Measurements from ENCODE around the gene STRAP. TPM values are rescaled to one million over a fixed set of nuclear protein-coding genes. Genes with fewer than 3 reads are reported as not detected.

The STRAP gene
- total RNA-seq, 2 experiments from 2014 or later, result 75.5 to 79.8 TPM

GRCh38 chr12:15879413-15879812 lies 2.8 kb upstream of the STRAP start:
- peaks cover 2% of the 10 kb centered on the region for H3K27me3 Mint-ChIP-seq
- peaks cover 17% of the 10 kb centered on the region for H3K36me3 Mint-ChIP-seq (ENCODE audit: low read depth)

GRCh38 chr12:15880721-15881120 lies 1.5 kb upstream of the STRAP start:
- ChIA-PET CTCF (no interaction called here), POLR2A (interaction anchor here (3.6 kb wide), 1 partner anchor 30 kb away, joined by 39 read pairs; the partner anchor contains the start of gene DERA)
- peaks cover 32% of the 10 kb centered on the region for H3K4me1 Mint-ChIP-seq
- H3K27ac Mint-ChIP-seq, result no peak overlapping the region
- no peak for DNase-seq
- no peaks in the 10 kb centered on the region for H3K27me3 Mint-ChIP-seq
- H3K9me3 Mint-ChIP-seq, result no peaks in the 10 kb centered on the region
- H3K36me3 Mint-ChIP-seq (ENCODE audit: low read depth), result peaks cover 27% of the 10 kb centered on the region
- H3K4me3 Mint-ChIP-seq, result peak overlapping the region; percentile 22

More at GRCh38 chr12:15879413-15879812, 2.8 kb upstream of the STRAP start:
- Mint-ChIP-seq H3K9me3 (no peaks in the 10 kb centered on the region), H3K4me3 (no peak overlapping the region), H3K4me1 (peaks cover 25% of the 10 kb centered on the region), H3K27ac (no peak overlapping the region)
- ChIA-PET CTCF (no interaction called here), POLR2A (no interaction called here)
- no peak for DNase-seq

DNA sequence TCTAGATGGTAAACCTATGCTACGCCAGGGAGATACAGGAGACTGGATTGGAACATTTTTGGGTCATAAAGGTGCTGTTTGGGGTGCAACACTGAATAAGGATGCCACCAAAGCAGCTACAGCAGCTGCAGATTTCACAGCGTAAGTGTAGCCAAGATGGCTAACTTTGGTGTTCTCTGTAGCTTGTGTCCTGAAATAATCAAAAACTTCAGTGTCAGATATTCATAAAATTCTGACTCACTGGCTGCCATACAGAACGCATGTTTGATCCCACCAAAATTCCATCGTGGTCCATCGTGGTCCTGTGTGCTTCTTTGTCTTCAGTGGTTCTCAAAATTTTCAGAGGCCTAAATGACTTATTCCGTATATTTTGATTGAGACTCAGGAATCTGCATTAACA lies 1.3 kb downstream of the STRAP start:
- no peak for DNase-seq
- peaks cover 51% of the 10 kb centered on the region for H3K36me3 Mint-ChIP-seq (ENCODE audit: low read depth)
- H3K4me3 Mint-ChIP-seq, result peak overlapping the region; percentile 97
- POLR2A ChIA-PET, result interaction anchor here (0.8 to 3.6 kb wide), 10 partner anchors 10 to 349 kb away, joined by 3 to 39 read pairs (median 4); partner anchors contain the start of genes DERA and EPS8
- CTCF ChIA-PET, result interaction anchor here (1.1 to 2.0 kb wide), 5 partner anchors 14 to 299 kb away, joined by 3 to 8 read pairs (median 4); partner anchors contain the start of gene EPS8
- peak overlapping the region; percentile 95 for H3K27ac Mint-ChIP-seq
- no peaks in the 10 kb centered on the region for H3K27me3 Mint-ChIP-seq
- peaks cover 54% of the 10 kb centered on the region for H3K4me1 Mint-ChIP-seq
- no peaks in the 10 kb centered on the region for H3K9me3 Mint-ChIP-seq

DNA sequence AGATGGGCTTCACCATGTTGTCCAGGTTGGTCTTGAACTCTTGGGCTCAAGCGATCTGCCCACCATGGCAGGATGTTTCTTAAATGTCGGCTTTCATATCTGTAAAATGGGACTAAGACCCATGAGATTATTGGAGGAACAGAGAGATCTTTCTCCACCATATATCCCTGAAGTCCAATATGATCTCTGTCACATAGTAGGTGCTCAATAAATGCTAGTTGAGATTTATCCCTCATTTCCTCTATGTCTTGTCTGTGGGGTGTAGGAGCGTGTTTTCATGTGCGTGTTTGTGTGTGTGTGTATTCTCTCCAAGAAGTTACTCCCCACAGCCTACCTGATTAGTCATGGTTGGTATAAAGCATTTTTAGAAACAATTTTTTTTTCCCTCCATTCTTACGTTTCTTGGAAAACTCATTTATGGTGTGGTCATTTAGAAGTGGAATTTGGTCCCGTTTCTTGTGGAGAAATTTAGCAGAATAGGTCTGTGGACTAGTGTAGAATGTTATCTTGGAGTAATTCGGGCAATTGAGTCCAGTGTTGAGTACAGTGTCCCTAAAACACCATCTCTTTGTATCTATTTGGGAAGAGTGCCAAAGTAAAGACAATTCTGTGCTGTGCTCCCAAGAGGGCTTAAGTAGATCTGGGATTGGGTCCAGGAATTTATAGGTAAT lies 4.3 kb downstream of the STRAP start:
- Mint-ChIP-seq H3K36me3 (ENCODE audit: low read depth) (peaks cover 67% of the 10 kb centered on the region), H3K27me3 (no peaks in the 10 kb centered on the region), H3K4me1 (peaks cover 60% of the 10 kb centered on the region), H3K9me3 (no peaks in the 10 kb centered on the region), H3K27ac (no peak overlapping the region), H3K4me3 (no peak overlapping the region)
- no peak for DNase-seq
- POLR2A ChIA-PET, result no interaction called here
- CTCF ChIA-PET, result interaction anchor here (1.5 kb wide), 1 partner anchor 13 kb away, joined by 5 read pairs; no protein-coding TSS in a partner anchor

DNA sequence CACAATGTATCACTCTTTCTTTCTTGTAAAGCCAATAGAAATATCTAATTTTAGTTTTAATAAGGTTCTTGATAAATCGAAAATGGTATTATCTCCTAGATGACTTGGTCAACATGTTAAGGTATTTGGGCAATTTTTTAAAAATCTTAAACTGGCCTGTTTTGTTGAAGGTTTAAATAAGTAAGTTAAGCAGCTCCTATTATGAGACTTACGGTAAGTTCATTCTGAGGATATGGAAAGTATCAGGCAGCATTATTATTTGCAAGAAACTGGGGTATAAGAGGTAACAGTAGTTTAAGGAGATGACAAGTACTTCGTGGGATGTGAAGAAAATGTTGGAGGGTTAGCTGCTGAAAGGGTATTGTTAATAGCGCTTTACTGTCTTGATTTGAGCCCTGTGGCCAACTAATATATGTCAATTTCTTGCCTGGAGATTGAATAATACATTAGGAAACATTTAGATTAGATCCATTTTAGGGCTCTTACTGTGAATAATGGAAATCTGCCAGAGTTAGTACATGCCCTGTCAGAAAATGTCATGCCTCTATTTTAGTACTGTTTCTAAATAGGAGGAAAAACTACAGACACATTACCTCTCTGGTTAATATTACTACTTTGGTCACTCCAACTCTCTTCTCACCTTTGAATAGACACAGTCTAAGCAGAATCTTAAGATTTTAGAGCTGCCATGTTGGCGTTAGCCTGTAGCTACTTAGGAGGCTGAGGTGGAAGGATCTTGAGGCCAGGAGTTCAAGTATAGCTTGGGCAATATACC lies 5.0 kb downstream of the STRAP start:
- no peak for DNase-seq
- Mint-ChIP-seq H3K9me3 (no peaks in the 10 kb centered on the region), H3K4me3 (no peak overlapping the region), H3K27ac (no peak overlapping the region), H3K36me3 (ENCODE audit: low read depth) (peaks cover 68% of the 10 kb centered on the region), H3K27me3 (no peaks in the 10 kb centered on the region), H3K4me1 (peaks cover 57% of the 10 kb centered on the region)
- ChIA-PET CTCF (interaction anchor here (1.5 kb wide), 1 partner anchor 12 kb away, joined by 5 read pairs; no protein-coding TSS in a partner anchor), POLR2A (no interaction called here)

DNA sequence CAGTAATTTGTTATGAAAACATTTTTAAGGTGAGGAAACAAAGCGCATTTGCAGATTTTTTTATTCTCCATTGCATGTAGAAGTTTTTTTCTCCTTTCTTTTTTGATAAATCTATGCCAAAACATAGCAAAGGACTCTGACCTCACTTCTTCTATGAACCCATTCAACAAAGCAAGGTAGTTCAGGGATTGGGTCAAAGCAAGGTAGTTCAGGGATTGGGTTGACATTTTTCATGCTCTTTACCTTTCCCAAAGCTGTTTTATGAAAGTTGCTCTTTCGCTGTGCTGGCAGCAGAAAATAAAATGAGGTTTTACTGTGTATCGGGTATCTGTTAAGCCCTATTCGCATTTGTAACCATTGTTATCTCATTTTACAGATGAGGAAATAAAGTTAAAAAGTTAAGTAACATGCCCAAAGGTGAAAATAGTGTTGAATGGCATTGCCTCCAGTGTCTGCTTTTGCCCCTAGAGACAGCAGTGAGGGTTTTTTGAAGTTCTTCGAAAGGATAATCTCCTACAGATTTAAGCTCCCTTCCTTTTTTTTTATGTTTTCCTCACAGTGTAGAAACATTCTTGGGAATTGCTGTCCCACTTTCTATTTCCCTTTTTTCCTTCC lies 10.6 kb downstream of the STRAP start:
- Mint-ChIP-seq H3K36me3 (ENCODE audit: low read depth) (peaks cover 43% of the 10 kb centered on the region), H3K9me3 (no peaks in the 10 kb centered on the region), H3K27me3 (no peaks in the 10 kb centered on the region), H3K27ac (no peak overlapping the region), H3K4me1 (peaks cover 24% of the 10 kb centered on the region), H3K4me3 (no peak overlapping the region)
- ChIA-PET POLR2A (interaction anchor here (1.8 to 2.8 kb wide), 2 partner anchors 9 to 18 kb away, joined by 5 to 17 read pairs; partner anchors contain the start of genes DERA and STRAP), CTCF (no interaction called here)
- no peak for DNase-seq

DNA sequence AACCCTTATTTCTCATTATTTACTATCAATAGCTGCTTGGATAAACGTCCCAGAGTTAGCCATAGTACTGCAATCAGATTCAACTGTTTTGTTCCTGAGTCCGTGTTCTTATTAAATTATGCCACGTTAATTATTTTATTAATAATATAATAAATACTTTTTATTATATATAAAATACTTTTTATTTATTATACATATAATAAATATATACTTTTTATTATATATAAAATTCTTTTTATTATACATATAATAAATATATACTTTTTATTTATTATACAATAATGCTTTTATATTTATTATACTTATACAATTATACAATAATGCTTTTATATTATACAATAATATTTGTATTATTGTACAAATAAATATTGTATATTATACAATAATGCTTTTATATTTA lies 11.1 kb downstream of the STRAP start:
- H3K27me3 Mint-ChIP-seq, result no peaks in the 10 kb centered on the region
- H3K9me3 Mint-ChIP-seq, result no peaks in the 10 kb centered on the region
- H3K4me1 Mint-ChIP-seq, result peaks cover 22% of the 10 kb centered on the region
- H3K36me3 Mint-ChIP-seq (ENCODE audit: low read depth), result peaks cover 41% of the 10 kb centered on the region
- ChIA-PET CTCF (no interaction called here), POLR2A (interaction anchor here (1.8 to 2.8 kb wide), 2 partner anchors 10 to 18 kb away, joined by 5 to 17 read pairs; partner anchors contain the start of genes DERA and STRAP)
- no peak overlapping the region for H3K27ac Mint-ChIP-seq
- no peak overlapping the region for H3K4me3 Mint-ChIP-seq
- DNase-seq, result no peak

GRCh38 chr12:15896867-15897266 lies 14.7 kb downstream of the STRAP start:
- no peak for DNase-seq
- no peaks in the 10 kb centered on the region for H3K27me3 Mint-ChIP-seq
- H3K4me3 Mint-ChIP-seq, result no peak overlapping the region
- H3K27ac Mint-ChIP-seq, result peak overlapping the region; percentile 10
- no peaks in the 10 kb centered on the region for H3K9me3 Mint-ChIP-seq
- H3K4me1 Mint-ChIP-seq, result peaks cover 12% of the 10 kb centered on the region
- peaks cover 44% of the 10 kb centered on the region for H3K36me3 Mint-ChIP-seq (ENCODE audit: low read depth)
- ChIA-PET CTCF (interaction anchor here (1.5 to 5.3 kb wide), 6 partner anchors 8 to 365 kb away, joined by 3 to 41 read pairs (median 10); partner anchors contain the start of genes DERA and STRAP), POLR2A (interaction anchor here (2.2 to 2.8 kb wide), 2 partner anchors 14 kb away, joined by 13 to 14 read pairs; partner anchors contain the start of genes DERA and STRAP)

- no peaks in the 10 kb centered on the region for H3K9me3 Mint-ChIP-seq
- H3K4me1 Mint-ChIP-seq, result peaks cover 12% of the 10 kb centered on the region
- no peak overlapping the region for H3K27ac Mint-ChIP-seq
- peaks cover 49% of the 10 kb centered on the region for H3K36me3 Mint-ChIP-seq (ENCODE audit: low read depth)
- ChIA-PET POLR2A (interaction anchor here (1.0 to 2.8 kb wide), 3 partner anchors 13 to 327 kb away, joined by 3 to 14 read pairs (median 13); partner anchors contain the start of genes DERA and STRAP), CTCF (interaction anchor here (0.7 to 5.3 kb wide), 9 partner anchors 8 to 365 kb away, joined by 3 to 41 read pairs (median 7); partner anchors contain the start of genes DERA and STRAP)
- DNase-seq, result no peak
- no peak overlapping the region for H3K4me3 Mint-ChIP-seq
- no peaks in the 10 kb centered on the region for H3K27me3 Mint-ChIP-seq
Measured at GRCh38 chr12:15897433-15897832, 15.2 kb downstream of the STRAP start.

GRCh38 chr12:15899282-15899870 lies 17.2 kb downstream of the STRAP start:
- no peaks in the 10 kb centered on the region for H3K27me3 Mint-ChIP-seq
- POLR2A ChIA-PET, result interaction anchor here (2.8 kb wide), 1 partner anchor 11 kb away, joined by 13 read pairs; the partner anchor contains the start of gene DERA
- CTCF ChIA-PET, result interaction anchor here (0.6 to 5.3 kb wide), 9 partner anchors 9 to 315 kb away, joined by 3 to 41 read pairs (median 7); partner anchors contain the start of gene DERA
- H3K4me3 Mint-ChIP-seq, result no peak overlapping the region
- no peak for DNase-seq
- peaks cover 12% of the 10 kb centered on the region for H3K4me1 Mint-ChIP-seq
- peak overlapping the region; percentile 37 for H3K27ac Mint-ChIP-seq
- H3K9me3 Mint-ChIP-seq, result no peaks in the 10 kb centered on the region
- peaks cover 53% of the 10 kb centered on the region for H3K36me3 Mint-ChIP-seq (ENCODE audit: low read depth)

GRCh38 chr12:15904378-15904920 lies 22.3 kb downstream of the STRAP start:
- Mint-ChIP-seq H3K9me3 (no peaks in the 10 kb centered on the region), H3K36me3 (ENCODE audit: low read depth) (peaks cover 35% of the 10 kb centered on the region), H3K4me3 (no peak overlapping the region), H3K27ac (no peak overlapping the region), H3K4me1 (peaks cover under 1% of the 10 kb centered on the region), H3K27me3 (no peaks in the 10 kb centered on the region)
- no peak for DNase-seq
- ChIA-PET POLR2A (interaction anchor here (1.0 kb wide), 1 partner anchor 22 kb away, joined by 3 read pairs; the partner anchor contains the start of gene STRAP), CTCF (no interaction called here)

DNA sequence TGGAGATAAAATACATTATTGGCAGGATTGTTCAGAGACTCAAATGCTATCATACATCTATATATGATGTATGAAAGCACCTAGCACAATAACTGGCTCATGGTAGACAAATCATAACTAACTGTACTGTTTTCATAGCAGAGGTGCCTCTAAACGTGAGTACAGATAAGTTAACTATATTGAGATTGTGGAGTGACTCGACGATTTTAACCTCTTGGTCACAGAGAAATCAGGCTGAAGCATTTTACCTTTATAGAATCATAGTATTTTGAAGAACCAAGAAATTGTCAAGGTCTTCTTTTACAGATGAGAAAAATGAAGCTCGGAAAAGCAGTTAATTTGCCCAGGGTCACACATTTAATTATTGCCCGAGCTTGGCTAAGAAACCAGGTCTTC lies 28.3 kb downstream of the STRAP start:
- POLR2A ChIA-PET, result interaction anchor here (1.2 to 2.5 kb wide), 11 partner anchors 9 to 376 kb away, joined by 3 to 39 read pairs (median 5); partner anchors contain the start of genes EPS8 and STRAP
- Mint-ChIP-seq H3K4me1 (peaks cover 20% of the 10 kb centered on the region), H3K36me3 (ENCODE audit: low read depth) (no peaks in the 10 kb centered on the region), H3K27me3 (no peaks in the 10 kb centered on the region), H3K27ac (no peak overlapping the region), H3K9me3 (no peaks in the 10 kb centered on the region), H3K4me3 (peak overlapping the region; percentile 80)
- DNase-seq, result no peak
- CTCF ChIA-PET, result interaction anchor here (0.6 to 2.7 kb wide), 7 partner anchors 10 to 325 kb away, joined by 3 to 41 read pairs (median 7); no protein-coding TSS in a partner anchor
